Neural cell (in vitro differentiated cells): Measurements from ENCODE around the gene KRT73. TPM values are rescaled to one million over a fixed set of nuclear protein-coding genes. Genes with fewer than 3 reads are reported as not detected.

Source experiments
- H2AFZ ChIP-seq: fragments of 200-600, 300-800 bp; sonication (generic), shearing (Covaris generic); 2 replicates; pipeline ENCODE4 v1.6.0; 2014; ENCODE audit warnings: low read depth, mild to moderate bottlenecking, antibody characterized with exemption, low read length, moderate library complexity
- H3F3A ChIP-seq: fragments of 200-600 bp; shearing (Covaris generic); 2 replicates; pipeline ENCODE4 v1.6.1; 2016; ENCODE audit warnings: mild to moderate bottlenecking, moderate library complexity, mixed read lengths, antibody characterized with exemption, low read length; ENCODE audit not compliant: insufficient read depth, poor library complexity, severe bottlenecking
- H3K27ac ChIP-seq: fragments of 200-600, 300-800 bp; sonication (generic), shearing (Covaris generic); 2 replicates; pipeline ENCODE4 v1.5.1; 2014; ENCODE audit warnings: mild to moderate bottlenecking, low read length, moderate library complexity
- H3K27me3 ChIP-seq: fragments of 300-800, 200-600 bp; sonication (generic), shearing (Covaris generic); 2 replicates; pipeline ENCODE4 v1.6.0; 2014; ENCODE audit warnings: mild to moderate bottlenecking, low read depth, low read length, moderate library complexity; ENCODE audit not compliant: insufficient read depth
- H3K36me3 ChIP-seq: fragments of 300-800, 200-600 bp; sonication (generic), shearing (Covaris generic); 2 replicates; pipeline ENCODE4 v1.5.1; 2014; ENCODE audit warnings: mild to moderate bottlenecking, antibody characterized with exemption, low read length, moderate library complexity; ENCODE audit not compliant: insufficient read depth
- H3K4me2 ChIP-seq: fragments of 300-800, 200-600 bp; sonication (generic), shearing (Covaris generic); 2 replicates; pipeline ENCODE4 v1.6.0; 2014; ENCODE audit warnings: mild to moderate bottlenecking, low read length
- H3K4me3 ChIP-seq: fragments of 300-800, 200-600 bp; sonication (generic), shearing (Covaris generic); 2 replicates; pipeline ENCODE4 v1.5.1; 2014; ENCODE audit warnings: mild to moderate bottlenecking, low read length, moderate library complexity
- H3K79me2 ChIP-seq: fragments of 200-600 bp; shearing (Covaris generic); replicated peaks from 2 replicates; pipeline ENCODE4 v1.6.0; 2014; ENCODE audit warnings: mild to moderate bottlenecking, low read length, moderate library complexity; ENCODE audit not compliant: insufficient read depth
- H3K9ac ChIP-seq: fragments of 300-800, 200-600 bp; sonication (generic), shearing (Covaris generic); 2 replicates; pipeline ENCODE4 v1.6.1; 2016; ENCODE audit warnings: mild to moderate bottlenecking, low read length, mixed read lengths
- H3K9me2 ChIP-seq: fragments of 200-600 bp; shearing (Covaris generic); 2 replicates; pipeline ENCODE4 v1.6.1; 2016; ENCODE audit warnings: mild to moderate bottlenecking, low read length, mixed read lengths; ENCODE audit not compliant: insufficient read depth
- H3K9me3 ChIP-seq: fragments of 200-600, 300-800 bp; sonication (generic), shearing (Covaris generic); 2 replicates; pipeline ENCODE4 v1.6.1; 2016; ENCODE audit warnings: mild to moderate bottlenecking, mixed run types, low read length, moderate library complexity, mixed read lengths
- H4K20me1 ChIP-seq: fragments of 200-600 bp; shearing (Covaris generic); 2 replicates; pipeline ENCODE4 v1.6.1; 2016; ENCODE audit warnings: mild to moderate bottlenecking, mixed run types; ENCODE audit not compliant: insufficient read depth
- CTCF ChIP-seq: fragments of 450-650 bp; IDR thresholded peaks from 2 replicates; pipeline ENCODE4 v1.5.1; 2014; ENCODE audit warnings: antibody characterized with exemption, mild to moderate bottlenecking, moderate library complexity; ENCODE audit not compliant: poor library complexity, severe bottlenecking
- EP300 ChIP-seq: fragments of 450-650 bp; conservative IDR thresholded peaks from 2 replicates; pipeline ENCODE4 v1.6.1; 2014; ENCODE audit warnings: antibody characterized with exemption, mild to moderate bottlenecking, moderate library complexity; ENCODE audit not compliant: poor library complexity, severe bottlenecking
- EZH2 ChIP-seq: fragments of 200-600, 300-800 bp; shearing (Covaris generic), sonication (generic); IDR thresholded peaks from 2 replicates; pipeline ENCODE4 v1.6.1; 2014; ENCODE audit warnings: antibody characterized with exemption, low read length, borderline replicate concordance, mild to moderate bottlenecking; ENCODE audit not compliant: insufficient read depth, poor library complexity, severe bottlenecking
- MXI1 ChIP-seq: fragments of 450-650 bp; conservative IDR thresholded peaks from 2 replicates; pipeline ENCODE4 v1.6.1; 2014; ENCODE audit warnings: antibody characterized with exemption, mild to moderate bottlenecking; ENCODE audit not compliant: poor library complexity, severe bottlenecking
- POLR2AphosphoS5 ChIP-seq: IDR thresholded peaks from 2 replicates; pipeline ENCODE4 v1.6.1; 2012
- RAD21 ChIP-seq: fragments of 450-650 bp; conservative IDR thresholded peaks from 2 replicates; pipeline ENCODE4 v1.6.1; 2014; ENCODE audit warnings: antibody characterized with exemption, mild to moderate bottlenecking, moderate library complexity
- SMC3 ChIP-seq: fragments of 450-650 bp; conservative IDR thresholded peaks from 2 replicates; pipeline ENCODE4 v1.6.1; 2014; ENCODE audit warnings: antibody characterized with exemption, mild to moderate bottlenecking, moderate library complexity; ENCODE audit not compliant: poor library complexity
- TAF1 ChIP-seq: IDR thresholded peaks from 2 replicates; pipeline ENCODE4 v1.6.1; 2012; ENCODE audit warnings: low read depth
- polyA plus RNA-seq: library from polyadenylated mRNA; depleted of rRNA; stranded (reverse); fragments of >200 nt; gene quantifications from 2 replicates; pipeline ENCODE4 v1.2.3, GENCODE V29; 2014
- TF ChIP-seq, protein P1 (sequence below): IDR thresholded peaks from 2 replicates; pipeline ENCODE4 v1.6.1; 2012; ENCODE audit warnings: borderline replicate concordance

KRT73 gene
- polyA plus RNA-seq, 1 donor from 2014 or later = not detected

DNA sequence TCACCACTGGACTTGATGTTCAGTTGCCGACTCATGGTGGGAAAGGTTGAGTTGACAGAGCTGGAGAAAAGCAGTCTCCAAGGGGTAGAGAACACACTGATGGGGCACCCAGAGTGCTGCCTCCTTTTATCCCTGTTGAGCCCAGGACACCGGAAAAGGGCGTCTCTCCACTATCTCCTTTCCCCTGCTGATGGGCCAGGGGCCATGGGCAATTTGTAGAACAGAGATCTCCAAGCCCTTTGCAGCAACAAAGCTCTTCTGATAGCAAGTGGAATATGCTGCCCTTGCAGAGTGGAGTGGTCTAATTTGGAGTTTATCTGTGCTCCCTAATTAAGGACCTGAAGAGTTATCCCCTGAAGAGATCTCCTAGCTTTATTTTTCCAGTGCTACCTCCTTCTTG, 44.6 kb downstream of the KRT73 start, which contains the start of gene KRT74:
Gene KRT74 (minus strand): TSS at position 101 of the 400 bp plus-strand sequence. CDS start 66 bp downstream, at position 35.
- H2AFZ ChIP-seq = no peak within 1 kb of the TSS
- H3K4me3 ChIP-seq = no peak within 1 kb of the TSS
- H3K27me3 ChIP-seq = no peaks in the 10 kb centered on the region
- no peak within 1 kb of the TSS for H3K27ac ChIP-seq
- H4K20me1 ChIP-seq = no peaks in the 10 kb centered on the region
- no peak within 1 kb of the TSS for H3K9ac ChIP-seq
- H3K9me2 ChIP-seq = no peaks in the 10 kb centered on the region
- H3F3A ChIP-seq = no peaks in the 10 kb centered on the region
- TF ChIP-seq RAD21 = no peak
- TF ChIP-seq, protein P1, sequence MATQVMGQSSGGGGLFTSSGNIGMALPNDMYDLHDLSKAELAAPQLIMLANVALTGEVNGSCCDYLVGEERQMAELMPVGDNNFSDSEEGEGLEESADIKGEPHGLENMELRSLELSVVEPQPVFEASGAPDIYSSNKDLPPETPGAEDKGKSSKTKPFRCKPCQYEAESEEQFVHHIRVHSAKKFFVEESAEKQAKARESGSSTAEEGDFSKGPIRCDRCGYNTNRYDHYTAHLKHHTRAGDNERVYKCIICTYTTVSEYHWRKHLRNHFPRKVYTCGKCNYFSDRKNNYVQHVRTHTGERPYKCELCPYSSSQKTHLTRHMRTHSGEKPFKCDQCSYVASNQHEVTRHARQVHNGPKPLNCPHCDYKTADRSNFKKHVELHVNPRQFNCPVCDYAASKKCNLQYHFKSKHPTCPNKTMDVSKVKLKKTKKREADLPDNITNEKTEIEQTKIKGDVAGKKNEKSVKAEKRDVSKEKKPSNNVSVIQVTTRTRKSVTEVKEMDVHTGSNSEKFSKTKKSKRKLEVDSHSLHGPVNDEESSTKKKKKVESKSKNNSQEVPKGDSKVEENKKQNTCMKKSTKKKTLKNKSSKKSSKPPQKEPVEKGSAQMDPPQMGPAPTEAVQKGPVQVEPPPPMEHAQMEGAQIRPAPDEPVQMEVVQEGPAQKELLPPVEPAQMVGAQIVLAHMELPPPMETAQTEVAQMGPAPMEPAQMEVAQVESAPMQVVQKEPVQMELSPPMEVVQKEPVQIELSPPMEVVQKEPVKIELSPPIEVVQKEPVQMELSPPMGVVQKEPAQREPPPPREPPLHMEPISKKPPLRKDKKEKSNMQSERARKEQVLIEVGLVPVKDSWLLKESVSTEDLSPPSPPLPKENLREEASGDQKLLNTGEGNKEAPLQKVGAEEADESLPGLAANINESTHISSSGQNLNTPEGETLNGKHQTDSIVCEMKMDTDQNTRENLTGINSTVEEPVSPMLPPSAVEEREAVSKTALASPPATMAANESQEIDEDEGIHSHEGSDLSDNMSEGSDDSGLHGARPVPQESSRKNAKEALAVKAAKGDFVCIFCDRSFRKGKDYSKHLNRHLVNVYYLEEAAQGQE = no peak
- no peak for TF ChIP-seq EZH2
- TF ChIP-seq TAF1 = no peak
- TF ChIP-seq EP300 = no peak
- TF ChIP-seq POLR2AphosphoS5 = no peak
- no peak for TF ChIP-seq MXI1
- TF ChIP-seq CTCF = no peak
- no peak for TF ChIP-seq SMC3
- H3K79me2 ChIP-seq = no peaks in the 10 kb centered on the region
- H3K36me3 ChIP-seq = no peaks in the 10 kb centered on the region
- no peaks in the 10 kb centered on the region for H3K9me3 ChIP-seq
- no peak within 1 kb of the TSS for H3K4me2 ChIP-seq

DNA sequence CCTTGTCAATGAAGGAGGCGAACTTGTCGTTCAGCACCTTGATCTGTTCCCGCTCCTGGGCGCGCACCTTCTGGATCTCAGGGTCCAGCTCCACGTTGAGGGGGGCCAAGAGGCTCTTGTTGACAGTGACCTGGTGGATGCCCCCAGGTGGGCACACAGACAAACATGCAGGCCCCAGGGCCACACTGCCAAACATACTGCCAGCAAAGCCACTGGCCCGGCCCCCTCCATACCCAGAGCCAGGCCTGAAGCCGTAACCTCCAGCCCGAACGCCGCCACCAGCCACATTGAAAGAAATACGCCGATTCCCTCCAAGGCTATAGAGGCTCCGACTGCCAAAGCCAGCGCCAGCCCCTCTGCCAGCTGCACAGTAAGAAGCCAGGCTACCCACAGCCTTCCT, 45.1 kb downstream of the KRT73 start:
- Histone ChIP-seq H3K79me2 (no peaks in the 10 kb centered on the region), H3K27me3 (no peaks in the 10 kb centered on the region), H4K20me1 (no peaks in the 10 kb centered on the region), H3K4me2 (no peak overlapping the region), H3K27ac (no peak overlapping the region), H2AFZ (no peak overlapping the region), H3K9ac (no peak overlapping the region), H3K9me2 (no peaks in the 10 kb centered on the region), H3F3A (no peaks in the 10 kb centered on the region), H3K4me3 (no peak overlapping the region), H3K36me3 (no peaks in the 10 kb centered on the region), H3K9me3 (no peaks in the 10 kb centered on the region)
- no peak for TF ChIP-seq EZH2
- no peak for TF ChIP-seq RAD21
- TF ChIP-seq TAF1 = no peak
- no peak for TF ChIP-seq SMC3
- TF ChIP-seq MXI1 = no peak
